H1 (cell line): ENCODE results near the gene PPARA. TPM values are rescaled to one million over a fixed set of nuclear protein-coding genes. Genes with fewer than 3 reads are reported as not detected.
A peak's percentile ranks its signal among the peaks of the same experiment; 100 is the strongest.

Experiments used
- CTCF ChIA-PET: fragments of 300-600 bp; sonication (Branson Sonifier 250); formaldehyde crosslinking; loops from one replicate; lab custom pipeline; 2021; ENCODE audit not compliant: partially characterized antibody; lab: Charles Lee
- POLR2A ChIA-PET: fragments of 300-600 bp; sonication (Branson Sonifier 250); formaldehyde crosslinking; loops from one replicate; lab custom pipeline; 2021; ENCODE audit warnings: inconsistent platforms; ENCODE audit not compliant: partially characterized antibody; lab: Charles Lee
- DNase-seq, 2 experiments: peaks; one replicate each; pipeline versions ENCODE4 v3.0.0 to v3.0.0-alpha.2; 2010 to 2022; ENCODE audit warnings: low spot score in 2 of 2, low read depth in 1 of 2, mixed read lengths in 1 of 2
- FAIRE-seq: peaks from 2 replicates; lab custom pipeline; 2011; peaks lifted over from hg19 to GRCh38; lab: Jason Lieb, UNC
- H2AFZ ChIP-seq: 2 replicates; pipeline ENCODE4 v1.8.1; 2012; ENCODE audit warnings: low read length, inconsistent platforms
- H2AK5ac ChIP-seq: 2 replicates; pipeline ENCODE4 v1.6.1; 2013; ENCODE audit warnings: low read depth, low read length
- H2BK120ac ChIP-seq: replicated peaks from 2 replicates; pipeline ENCODE3; 2013; ENCODE audit warnings: low read depth, low read length, inconsistent platforms
- H2BK12ac ChIP-seq: 2 replicates; pipeline ENCODE4 v1.6.1; 2013; ENCODE audit warnings: low read depth, low read length
- H2BK15ac ChIP-seq: 2 replicates; pipeline ENCODE4 v1.6.1; 2013; ENCODE audit warnings: low read length
- H2BK20ac ChIP-seq: 2 replicates; pipeline ENCODE4 v1.6.1; 2013; ENCODE audit warnings: low read length
- H2BK5ac ChIP-seq: 2 replicates; pipeline ENCODE4 v1.6.1; 2013; ENCODE audit warnings: low read depth, low read length
- H3K14ac ChIP-seq: 2 replicates; pipeline ENCODE4 v1.6.1; 2013; ENCODE audit warnings: inconsistent platforms; ENCODE audit not compliant: insufficient read length
- H3K18ac ChIP-seq: 2 replicates; pipeline ENCODE4 v1.6.1; 2013; ENCODE audit warnings: low read length; ENCODE audit errors: extremely low read depth
- H3K23ac ChIP-seq: 2 replicates; pipeline ENCODE4 v1.6.1; 2013; ENCODE audit warnings: inconsistent platforms; ENCODE audit not compliant: insufficient read length
- H3K23me2 ChIP-seq: 2 replicates; pipeline ENCODE4 v1.6.1; 2013; ENCODE audit warnings: low read depth, low read length
- H3K27ac ChIP-seq: 2 replicates; pipeline ENCODE4 v1.6.1; 2011; ENCODE audit warnings: low read depth, low read length, inconsistent platforms
- H3K27me3 ChIP-seq, 4 experiments: replicated peaks in 1 of 4; 1 replicate in 1 of 4; 2 replicates in 3 of 4; pipeline versions ENCODE4 v1.6.1 to v1.8.1; 2011 to 2013; ENCODE audit warnings: low read length in 3 of 4, mild to moderate bottlenecking in 3 of 4, inconsistent platforms in 2 of 4, mixed read lengths in 2 of 4, moderate library complexity in 1 of 4; ENCODE audit not compliant: control insufficient read depth in 3 of 4, insufficient read depth in 3 of 4; ENCODE audit errors: extremely low read depth in 1 of 4
- H3K36me3 ChIP-seq, 4 experiments: 2 replicates each; pipeline versions ENCODE4 v1.6.1 to v1.8.1; 2011 to 2013; ENCODE audit warnings: mild to moderate bottlenecking in 4 of 4, low read length in 3 of 4, moderate library complexity in 2 of 4, control low read depth in 1 of 4, inconsistent platforms in 1 of 4; ENCODE audit not compliant: insufficient read depth in 4 of 4, control insufficient read depth in 2 of 4
- H3K4ac ChIP-seq: replicated peaks from 2 replicates; pipeline ENCODE3; 2013; ENCODE audit warnings: low read length, low read depth, mixed read lengths, inconsistent platforms; ENCODE audit not compliant: insufficient read length
- H3K4me1 ChIP-seq, 4 experiments: replicated peaks in 1 of 4; 1 replicate in 1 of 4; 2 replicates in 3 of 4; pipeline versions ENCODE4 v1.6.1 to v1.8.1; 2011 to 2013; ENCODE audit warnings: low read length in 3 of 4, inconsistent platforms in 2 of 4, mixed read lengths in 1 of 4; ENCODE audit not compliant: insufficient read depth in 4 of 4, control insufficient read depth in 3 of 4
- H3K4me2 ChIP-seq, 2 experiments: 2 replicates each; pipeline versions ENCODE4 v1.6.1 to v1.8.1; 2011 to 2013; ENCODE audit warnings: low read depth in 2 of 2, low read length in 2 of 2, control low read depth in 1 of 2, inconsistent platforms in 1 of 2, mild to moderate bottlenecking in 1 of 2; ENCODE audit not compliant: insufficient read depth in 1 of 2
- H3K4me3 ChIP-seq, 4 experiments: fragments of 200-600, 300-600 bp in 1 of 4; sonication (generic), shearing (Covaris generic), sonication (Bioruptor Twin) in 1 of 4; 2 replicates each; pipeline versions ENCODE4 v1.5.1 to v1.8.1; 2011 to 2016; ENCODE audit warnings: low read length in 4 of 4, low read depth in 3 of 4, control low read depth in 2 of 4, inconsistent platforms in 2 of 4, mild to moderate bottlenecking in 2 of 4, mixed read lengths in 1 of 4, moderate library complexity in 1 of 4; ENCODE audit not compliant: insufficient read depth in 2 of 4; ENCODE audit errors: extremely low read depth in 1 of 4
- H3K56ac ChIP-seq: replicated peaks from 2 replicates; pipeline ENCODE3; 2013; ENCODE audit warnings: low read depth, mild to moderate bottlenecking, mixed read lengths, low read length, inconsistent platforms; ENCODE audit not compliant: insufficient read length
- H3K79me1 ChIP-seq: 2 replicates; pipeline ENCODE4 v1.6.1; 2013; ENCODE audit warnings: low read depth, low read length, control low read depth
- H3K79me2 ChIP-seq, 2 experiments: 2 replicates each; pipeline versions ENCODE4 v1.6.1 to v1.8.1; 2012 to 2013; ENCODE audit warnings: low read length in 2 of 2, mild to moderate bottlenecking in 2 of 2, inconsistent platforms in 1 of 2; ENCODE audit not compliant: insufficient read depth in 2 of 2, control insufficient read depth in 1 of 2
- H3K9ac ChIP-seq, 4 experiments: replicated peaks in 1 of 4; 1 replicate in 1 of 4; 2 replicates in 3 of 4; pipeline versions ENCODE4 v1.6.1 to v1.8.1; 2011 to 2013; ENCODE audit warnings: low read depth in 3 of 4, low read length in 3 of 4, control low read depth in 2 of 4, mild to moderate bottlenecking in 2 of 4, moderate library complexity in 2 of 4, inconsistent platforms in 1 of 4; ENCODE audit errors: extremely low read depth in 1 of 4
- H3K9me3 ChIP-seq, 2 experiments: 2 replicates each; pipeline versions ENCODE4 v1.6.1 to v1.8.1; 2012 to 2013; ENCODE audit warnings: mild to moderate bottlenecking in 2 of 2, moderate library complexity in 2 of 2, control low read depth in 1 of 2, inconsistent platforms in 1 of 2, low read depth in 1 of 2, low read length in 1 of 2, mixed read lengths in 1 of 2; ENCODE audit not compliant: insufficient read depth in 2 of 2
- H4K20me1 ChIP-seq, 2 experiments: replicated peaks in 1 of 2; 2 replicates each; pipeline versions ENCODE3 to v1.8.1; 2011 to 2013; ENCODE audit warnings: inconsistent platforms in 2 of 2, low read length in 2 of 2, mild to moderate bottlenecking in 1 of 2; ENCODE audit not compliant: insufficient read depth in 2 of 2, control insufficient read depth in 1 of 2
- H4K5ac ChIP-seq: 2 replicates; pipeline ENCODE4 v1.6.1; 2013; ENCODE audit warnings: low read length, low read depth, mixed read lengths, inconsistent platforms; ENCODE audit not compliant: insufficient read length
- H4K8ac ChIP-seq: 2 replicates; pipeline ENCODE4 v1.8.0; 2013; ENCODE audit warnings: mild to moderate bottlenecking, moderate library complexity, low read length, inconsistent platforms; ENCODE audit not compliant: insufficient read depth; ENCODE audit errors: extremely low read depth
- H4K91ac ChIP-seq: replicated peaks from 2 replicates; pipeline ENCODE3; 2013; ENCODE audit warnings: low read length, mixed read lengths, inconsistent platforms; ENCODE audit not compliant: insufficient read length
- BACH1 ChIP-seq: IDR thresholded peaks from 2 replicates; pipeline ENCODE4 v1.6.1; 2012; ENCODE audit warnings: low read length, improper control_type of control experiment
- BRCA1 ChIP-seq: IDR thresholded peaks from 2 replicates; pipeline ENCODE4 v1.6.1; 2012; ENCODE audit warnings: low read depth, low read length, improper control_type of control experiment
- CEBPB ChIP-seq: IDR thresholded peaks from 2 replicates; pipeline ENCODE4 v1.6.1; 2012; ENCODE audit warnings: low read depth, low read length
- EP300 ChIP-seq, 2 experiments: IDR thresholded peaks; 1 replicate in 1 of 2; 2 replicates in 1 of 2; pipeline ENCODE4 v1.6.1; 2011 to 2012; ENCODE audit warnings: low read depth in 2 of 2, low read length in 2 of 2, mild to moderate bottlenecking in 2 of 2, borderline replicate concordance in 1 of 2, inconsistent platforms in 1 of 2, moderate library complexity in 1 of 2
- NANOG ChIP-seq: IDR thresholded peaks from 2 replicates; pipeline ENCODE4 v1.6.1; 2011; ENCODE audit warnings: low read length, low read depth, mild to moderate bottlenecking, inconsistent platforms; ENCODE audit not compliant: insufficient read depth, poor library complexity, severe bottlenecking
- RFX5 ChIP-seq: IDR thresholded peaks from 2 replicates; pipeline ENCODE4 v1.6.1; 2011; ENCODE audit warnings: low read depth, low read length, improper control_type of control experiment, borderline replicate concordance
- SP2 ChIP-seq: IDR thresholded peaks from 2 replicates; pipeline ENCODE4 v1.6.1; 2012; ENCODE audit warnings: mild to moderate bottlenecking, low read length, inconsistent platforms
- ZNF274 ChIP-seq: IDR thresholded peaks from 2 replicates; pipeline ENCODE4 v1.7.0; 2012; ENCODE audit warnings: low read length, borderline replicate concordance; ENCODE audit errors: extremely low read depth
- WGBS, 2 experiments: shearing (Covaris generic) in 1 of 2; methylation state at CpG; one replicate each; pipeline versions ENCODE4 v1.1.6 to v1.1.7; 2013 to 2015; ENCODE audit warnings: low lambda C conversion rate in 2 of 2, mixed read lengths in 2 of 2, inconsistent platforms in 1 of 2, low coverage in 1 of 2, missing lambda C conversion rate in 1 of 2; ENCODE audit not compliant: insufficient replicate concordance in 2 of 2, insufficient coverage in 1 of 2, insufficient read length in 1 of 2; ENCODE audit errors: extremely low coverage in 1 of 2, missing lambda C conversion rate in 1 of 2; 5-methylcytosine and 5-hydroxymethylcytosine counted together
- polyA plus RNA-seq, 7 experiments: library from polyadenylated mRNA; depleted of rRNA in 3 of 7; stranded (reverse) in 5 of 7; unstranded in 2 of 7; fragments of >200 nt in 5 of 7; fragments of 200-250 nt in 2 of 7; gene quantifications; 1 replicate in 5 of 7; 2 replicates in 1 of 7; 4 replicates in 1 of 7; pipeline versions ENCODE4 v1.2.1 to v1.2.3, GENCODE V29; 2011 to 2013; ENCODE audit warnings: missing spikeins in 2 of 7, mixed read lengths in 2 of 7
- total RNA-seq: library from RNA; stranded (reverse); fragmentation: NEBNext Ultra II Directional; extraction: Animal tissue kit (Norgen Biotek cat#: 25700); gene quantifications from 2 replicates; pipeline ENCODE4 v1.2.1, GENCODE V29; 2021
- TF ChIP-seq, protein P1 (sequence below): IDR thresholded peaks from 2 replicates; pipeline ENCODE4 v1.6.1; 2012; ENCODE audit warnings: inconsistent platforms
- TF ChIP-seq, protein P2 (sequence below): IDR thresholded peaks from 2 replicates; pipeline ENCODE4 v1.6.1; 2012; ENCODE audit warnings: low read length, inconsistent platforms

The PPARA gene
- total and polyA plus RNA-seq, 2 of the 8 experiments (the other 6 are each of a cell fraction or from before 2014, with no cell fraction given) = 3.1 to 8.2 TPM

DNA sequence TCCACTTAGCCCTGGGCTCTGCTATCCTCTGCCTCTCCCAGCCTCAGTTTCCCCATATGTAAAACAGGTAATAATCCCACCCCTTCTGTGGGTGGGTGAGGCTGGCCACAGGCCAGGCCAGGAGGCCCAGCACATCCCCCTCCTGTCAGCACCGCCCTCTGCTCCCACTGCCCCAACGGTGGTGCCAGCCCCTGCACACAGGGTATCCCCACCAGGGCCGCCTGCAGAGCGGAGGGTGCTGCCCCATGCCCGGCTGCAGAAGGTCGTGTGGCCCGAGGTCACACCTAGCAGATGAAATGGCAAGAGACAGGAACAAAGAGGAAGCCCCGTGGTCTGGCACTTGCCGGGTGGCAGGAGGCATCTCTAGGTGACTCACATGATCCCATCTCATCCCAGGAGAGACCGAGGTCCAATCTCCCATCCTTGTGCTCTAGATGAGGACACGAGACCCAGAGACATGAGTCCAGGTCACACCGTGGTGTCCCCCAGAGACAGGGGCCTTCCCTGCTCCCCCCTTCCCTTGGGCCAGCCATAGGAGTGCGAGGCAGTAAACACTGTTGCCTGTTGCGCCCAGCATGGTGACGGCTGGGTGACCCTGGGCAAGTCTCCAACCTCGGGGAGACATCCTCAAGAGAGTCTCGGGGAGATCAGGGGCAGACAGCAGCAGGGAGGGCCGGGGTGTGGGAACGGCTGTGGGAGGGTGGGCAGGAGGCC, 27.2 kb upstream of the PPARA start:
- Histone ChIP-seq H2BK20ac (no peak overlapping the region), H2AFZ (no peak overlapping the region), H2BK15ac (0 out of 2 replicates have a peak overlapping the region, but pooled peaks have one; percentile 4), H3K27ac (no peak overlapping the region), H3K14ac (no peak overlapping the region), H4K91ac (peak overlapping the region; percentile 89), H3K4me2 (no peak overlapping the region), H4K20me1 (peaks cover 0 to 1% of the 10 kb centered on the region in 2 experiments), H3K23me2 (no peaks in the 10 kb centered on the region), H2BK5ac (no peak overlapping the region), H3K4me1 (peaks cover 0 to 3% (median 0%) of the 10 kb centered on the region in 4 experiments; a peak in 3 of 7 replicates), H2AK5ac (no peak overlapping the region), H3K4ac (peak overlapping the region; percentile 78), H3K18ac (no peak overlapping the region), H3K79me1 (no peaks in the 10 kb centered on the region), H3K36me3 (no peaks in the 10 kb centered on the region), H4K5ac (no peak overlapping the region), H4K8ac (0 out of 2 replicates have a peak overlapping the region, but pooled peaks have one; percentile 91), H3K27me3 (peaks cover 0 to 6% (median 0%) of the 10 kb centered on the region in 4 experiments; a peak in 2 of 7 replicates), H3K79me2 (no peaks in the 10 kb centered on the region), H3K9ac (no peak overlapping the region), H3K4me3 (no peak overlapping the region), H2BK12ac (no peak overlapping the region), H3K9me3 (no peaks in the 10 kb centered on the region), H3K23ac (no peak overlapping the region), H2BK120ac (peak overlapping the region; percentile 64), H3K56ac (no peak overlapping the region)
- CTCF ChIA-PET = interaction anchor here (1.0 to 4.6 kb wide), 17 partner anchors 11 to 206 kb away, joined by 3 to 44 read pairs (median 6); partner anchors contain the start of gene GTSE1
- FAIRE-seq = no peak
- DNase-seq = no peak
- WGBS, 2 experiments = 94% methylated on average over 17 of the region's 19 CpGs; no CpG with 5 or more reads in 1 of the 2 experiments
- POLR2A ChIA-PET = no interaction called here
- TF ChIP-seq ZNF274 (no peak), BRCA1 (no peak), BACH1 (no peak), RFX5 (no peak), CEBPB (no peak), EP300 (IDR thresholded peaks at IDR 0.05; ENCODE audit: borderline replicate concordance in 1 of 2, low read depth in 2 of 2, low read length in 2 of 2) (no peak), NANOG (no peak), SP2 (no peak)
- TF ChIP-seq, protein P1, sequence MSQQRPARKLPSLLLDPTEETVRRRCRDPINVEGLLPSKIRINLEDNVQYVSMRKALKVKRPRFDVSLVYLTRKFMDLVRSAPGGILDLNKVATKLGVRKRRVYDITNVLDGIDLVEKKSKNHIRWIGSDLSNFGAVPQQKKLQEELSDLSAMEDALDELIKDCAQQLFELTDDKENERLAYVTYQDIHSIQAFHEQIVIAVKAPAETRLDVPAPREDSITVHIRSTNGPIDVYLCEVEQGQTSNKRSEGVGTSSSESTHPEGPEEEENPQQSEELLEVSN = no peak
- TF ChIP-seq, protein P2, sequence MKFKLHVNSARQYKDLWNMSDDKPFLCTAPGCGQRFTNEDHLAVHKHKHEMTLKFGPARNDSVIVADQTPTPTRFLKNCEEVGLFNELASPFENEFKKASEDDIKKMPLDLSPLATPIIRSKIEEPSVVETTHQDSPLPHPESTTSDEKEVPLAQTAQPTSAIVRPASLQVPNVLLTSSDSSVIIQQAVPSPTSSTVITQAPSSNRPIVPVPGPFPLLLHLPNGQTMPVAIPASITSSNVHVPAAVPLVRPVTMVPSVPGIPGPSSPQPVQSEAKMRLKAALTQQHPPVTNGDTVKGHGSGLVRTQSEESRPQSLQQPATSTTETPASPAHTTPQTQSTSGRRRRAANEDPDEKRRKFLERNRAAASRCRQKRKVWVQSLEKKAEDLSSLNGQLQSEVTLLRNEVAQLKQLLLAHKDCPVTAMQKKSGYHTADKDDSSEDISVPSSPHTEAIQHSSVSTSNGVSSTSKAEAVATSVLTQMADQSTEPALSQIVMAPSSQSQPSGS = no peak
